Mononuclear cell (primary cell): ENCODE results near the gene SLC6A12. TPM values are rescaled to one million over a fixed set of nuclear protein-coding genes. Genes with fewer than 3 reads are reported as not detected.

Experiments used
- H3K27me3 ChIP-seq: 2 replicates; pipeline ENCODE4 v1.6.0; 2011; ENCODE audit warnings: low read length, control low read depth; ENCODE audit not compliant: insufficient read depth
- H3K4me1 ChIP-seq: 2 replicates; pipeline ENCODE4 v1.5.1; 2011; ENCODE audit warnings: mild to moderate bottlenecking, low read length, control low read depth; ENCODE audit not compliant: insufficient read depth
- H3K4me3 ChIP-seq: 2 replicates; pipeline ENCODE4 v1.5.1; 2011; ENCODE audit warnings: mild to moderate bottlenecking, low read length, moderate library complexity
- H3K9me3 ChIP-seq: 2 replicates; pipeline ENCODE4 v1.5.1; 2011; ENCODE audit warnings: low read depth, mild to moderate bottlenecking, control low read depth, low read length
- total RNA-seq: library from RNA; depleted of rRNA; stranded (reverse); fragments of >200 nt; gene quantifications from one replicate; pipeline ENCODE4 v1.2.3, GENCODE V29; 2012

Gene SLC6A12
- total RNA-seq, 1 donor = 0.73 TPM

- Histone ChIP-seq H3K27me3 (no peaks in the 10 kb centered on the region), H3K4me3 (peak overlapping the region; percentile 30), H3K4me1 (peaks cover 39% of the 10 kb centered on the region), H3K9me3 (no peaks in the 10 kb centered on the region)
These were observed 427 bp downstream of the SLC6A12 start for GRCh38 chr12:213527-213932.

DNA sequence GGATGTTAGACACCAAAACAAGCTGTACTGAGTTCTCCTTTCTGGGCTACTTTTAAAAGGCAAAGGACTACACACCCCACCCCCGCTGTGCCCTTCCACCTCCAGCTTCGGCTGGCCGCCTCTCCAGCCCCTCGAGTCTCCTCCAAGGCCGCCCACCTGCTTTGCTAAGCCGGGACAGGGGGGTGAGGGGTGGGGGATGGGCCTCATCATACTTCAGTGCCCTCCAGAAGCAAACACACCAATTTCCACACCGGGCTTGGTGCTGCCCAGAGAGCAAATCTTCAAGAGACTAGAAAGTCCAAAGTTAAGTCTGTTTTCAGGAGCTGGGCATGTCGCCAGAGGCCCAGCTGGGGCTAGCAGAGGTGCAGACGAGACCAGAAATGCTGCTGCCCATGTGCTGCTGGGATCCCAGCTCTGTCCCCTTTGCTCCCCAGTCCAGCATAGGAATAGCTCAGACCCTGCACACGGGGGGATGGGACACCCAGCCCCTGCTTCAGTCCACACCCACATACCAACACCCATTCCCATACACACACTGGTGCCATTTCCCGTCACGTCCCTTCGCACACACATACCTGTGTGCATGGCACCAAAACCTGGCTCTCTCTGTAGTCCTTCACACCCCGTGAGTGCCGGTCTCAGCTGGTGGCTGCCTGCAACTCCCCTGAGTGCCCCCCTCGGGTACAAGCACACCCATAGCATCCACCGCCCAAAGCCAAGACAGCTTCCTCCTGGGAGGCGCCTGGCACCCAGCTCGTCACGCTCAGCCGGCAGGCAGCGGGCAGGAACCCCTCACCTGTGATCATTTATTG lies 1.0 kb downstream of the SLC6A12 start:
- peak overlapping the region; percentile 30 for H3K4me3 ChIP-seq
- peaks cover 39% of the 10 kb centered on the region for H3K4me1 ChIP-seq
- no peaks in the 10 kb centered on the region for H3K27me3 ChIP-seq
- H3K9me3 ChIP-seq = no peaks in the 10 kb centered on the region

DNA sequence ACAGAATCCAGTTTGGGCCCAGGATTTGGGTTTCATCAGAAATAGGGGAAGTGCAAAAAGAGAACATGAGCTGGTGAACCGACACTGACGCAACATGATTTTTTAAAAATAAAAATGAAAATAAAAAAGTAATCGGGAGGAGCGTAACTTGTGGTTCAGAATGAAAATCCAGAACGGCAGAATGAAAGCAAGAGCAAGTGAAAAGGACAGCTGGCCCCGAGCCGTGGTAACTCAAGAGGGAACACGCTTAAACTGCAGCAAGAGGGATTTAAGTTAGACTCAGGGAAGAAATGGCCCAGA lies 1.6 kb downstream of the SLC6A12 start:
- H3K4me3 ChIP-seq = peak overlapping the region; percentile 30
- H3K27me3 ChIP-seq = no peaks in the 10 kb centered on the region
- peaks cover 39% of the 10 kb centered on the region for H3K4me1 ChIP-seq
- no peaks in the 10 kb centered on the region for H3K9me3 ChIP-seq

GRCh38 chr12:211639-212414 lies 2.1 kb downstream of the SLC6A12 start:
- H3K27me3 ChIP-seq = no peaks in the 10 kb centered on the region
- H3K4me3 ChIP-seq = no peak overlapping the region
- H3K9me3 ChIP-seq = no peaks in the 10 kb centered on the region
- peaks cover 39% of the 10 kb centered on the region for H3K4me1 ChIP-seq

- H3K27me3 ChIP-seq = no peaks in the 10 kb centered on the region
- H3K9me3 ChIP-seq = no peaks in the 10 kb centered on the region
- no peak overlapping the region for H3K4me3 ChIP-seq
- peaks cover 39% of the 10 kb centered on the region for H3K4me1 ChIP-seq
These were observed 2.9 kb downstream of the SLC6A12 start for GRCh38 chr12:211142-211465.

GRCh38 chr12:210277-211141 lies 3.4 kb downstream of the SLC6A12 start:
- H3K9me3 ChIP-seq = no peaks in the 10 kb centered on the region
- H3K4me3 ChIP-seq = no peak overlapping the region
- H3K4me1 ChIP-seq = peaks cover 39% of the 10 kb centered on the region
- H3K27me3 ChIP-seq = peaks cover 3% of the 10 kb centered on the region

DNA sequence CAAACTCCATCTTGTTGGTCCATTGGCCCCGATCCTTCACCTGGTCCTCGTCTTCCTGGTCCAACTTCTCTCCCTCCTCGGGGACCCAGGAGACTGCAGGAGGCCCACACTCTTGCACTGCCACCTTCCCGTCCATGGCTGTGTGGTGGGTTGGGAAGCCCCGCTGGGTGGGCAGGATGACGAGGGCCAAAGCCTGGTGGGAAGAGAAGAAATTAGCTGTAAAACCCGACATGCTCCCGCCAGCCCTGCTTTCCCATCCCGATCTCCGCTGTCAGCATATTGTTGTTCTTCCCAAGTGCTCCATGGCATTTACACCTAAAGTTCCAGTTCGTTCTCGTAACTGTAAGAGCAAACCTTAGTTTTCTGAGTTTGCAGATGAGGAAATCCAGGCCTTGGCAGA lies 4.1 kb downstream of the SLC6A12 start:
- H3K27me3 ChIP-seq = peaks cover 9% of the 10 kb centered on the region
- no peaks in the 10 kb centered on the region for H3K9me3 ChIP-seq
- H3K4me1 ChIP-seq = peaks cover 34% of the 10 kb centered on the region
- H3K4me3 ChIP-seq = no peak overlapping the region

DNA sequence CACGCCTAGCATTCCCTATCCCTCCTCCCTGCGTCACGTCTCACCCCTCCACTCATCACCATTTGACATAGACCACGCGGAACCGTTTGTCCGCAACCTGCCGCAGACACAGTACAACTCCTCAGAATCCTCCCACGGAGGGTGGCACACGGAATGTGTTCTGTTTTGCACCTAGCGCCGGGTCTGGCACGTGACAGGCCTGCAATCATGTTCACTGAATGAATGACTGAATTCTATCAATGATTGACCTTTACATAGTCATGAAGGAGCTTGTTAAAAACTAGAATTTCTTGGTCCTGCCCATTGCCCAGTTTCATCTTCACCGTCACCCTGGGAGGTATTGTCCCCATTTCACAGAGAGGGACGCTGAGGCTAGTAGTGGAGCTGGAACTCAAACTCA lies 4.7 kb downstream of the SLC6A12 start:
- H3K4me1 ChIP-seq = peaks cover 28% of the 10 kb centered on the region
- H3K27me3 ChIP-seq = peaks cover 15% of the 10 kb centered on the region
- H3K4me3 ChIP-seq = no peak overlapping the region
- H3K9me3 ChIP-seq = no peaks in the 10 kb centered on the region

GRCh38 chr12:208813-209212 lies 5.1 kb downstream of the SLC6A12 start:
- H3K4me3 ChIP-seq = no peak overlapping the region
- H3K9me3 ChIP-seq = no peaks in the 10 kb centered on the region
- peaks cover 24% of the 10 kb centered on the region for H3K4me1 ChIP-seq
- H3K27me3 ChIP-seq = peaks cover 19% of the 10 kb centered on the region

GRCh38 chr12:207804-208203 lies 6.2 kb downstream of the SLC6A12 start:
- H3K9me3 ChIP-seq = no peaks in the 10 kb centered on the region
- no peak overlapping the region for H3K4me3 ChIP-seq
- H3K4me1 ChIP-seq = peaks cover 14% of the 10 kb centered on the region
- H3K27me3 ChIP-seq = peaks cover 23% of the 10 kb centered on the region

DNA sequence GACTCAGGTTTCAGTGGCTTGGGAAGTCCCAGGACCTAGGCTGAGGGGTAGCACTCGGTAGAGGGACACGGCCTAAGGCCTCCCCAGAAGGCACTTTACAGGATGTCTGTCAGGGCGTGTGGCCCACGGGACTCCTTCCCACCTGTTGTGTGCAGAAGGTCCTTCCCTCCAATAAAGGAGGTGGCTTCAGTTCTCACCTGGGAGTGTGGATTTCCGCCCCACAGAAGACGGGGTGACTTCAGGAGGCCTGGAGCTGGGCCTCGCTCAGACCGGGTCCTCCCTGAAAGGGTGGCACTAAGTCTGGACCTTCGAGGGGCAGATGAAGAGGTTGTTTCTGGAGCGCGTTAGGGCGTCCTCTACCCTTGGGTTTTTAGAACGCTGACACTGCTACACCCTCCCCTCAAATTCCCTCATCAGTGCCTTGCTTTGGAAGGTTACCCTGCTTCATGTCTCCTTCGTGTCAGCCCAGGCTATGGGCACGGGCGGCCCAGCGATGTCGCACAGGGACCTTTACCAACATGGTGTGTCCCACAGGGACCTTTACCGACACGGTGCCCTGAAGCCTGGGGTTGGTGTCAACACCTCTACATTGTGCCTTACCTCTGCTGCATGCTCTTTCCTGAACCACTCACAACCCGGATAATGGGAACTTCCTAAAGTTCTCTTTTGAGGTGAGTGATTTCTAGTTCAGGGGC lies 7.1 kb downstream of the SLC6A12 start:
- no peaks in the 10 kb centered on the region for H3K9me3 ChIP-seq
- H3K4me1 ChIP-seq = peaks cover 6% of the 10 kb centered on the region
- H3K27me3 ChIP-seq = peaks cover 30% of the 10 kb centered on the region
- no peak overlapping the region for H3K4me3 ChIP-seq

GRCh38 chr12:205026-205425 lies 8.9 kb downstream of the SLC6A12 start:
- Histone ChIP-seq H3K9me3 (no peaks in the 10 kb centered on the region), H3K27me3 (peaks cover 30% of the 10 kb centered on the region), H3K4me3 (no peak overlapping the region), H3K4me1 (no peaks in the 10 kb centered on the region)

DNA sequence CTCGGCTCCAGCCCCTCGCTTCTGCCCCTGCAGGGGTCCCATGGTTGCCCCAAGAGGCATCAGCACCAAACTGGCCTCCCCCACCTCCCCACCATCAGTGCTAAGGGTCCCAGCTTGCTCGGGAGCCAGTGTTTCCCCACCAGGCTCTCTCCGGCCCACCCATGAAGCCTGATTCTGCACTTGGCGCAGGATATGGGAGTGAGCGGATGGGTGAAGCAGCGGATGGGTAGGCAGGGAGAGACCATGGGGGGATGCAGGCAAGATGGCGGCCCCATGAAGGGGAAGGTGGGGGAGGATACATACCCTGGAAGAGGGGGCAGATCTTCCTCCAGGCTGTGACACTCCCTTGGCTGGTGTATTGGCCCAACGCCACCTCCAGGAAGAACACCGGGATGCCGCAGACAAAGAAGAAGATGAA lies 9.7 kb downstream of the SLC6A12 start:
- no peaks in the 10 kb centered on the region for H3K9me3 ChIP-seq
- H3K4me3 ChIP-seq = no peak overlapping the region
- no peaks in the 10 kb centered on the region for H3K4me1 ChIP-seq
- H3K27me3 ChIP-seq = peaks cover 30% of the 10 kb centered on the region

GRCh38 chr12:203462-204260 lies 10.3 kb downstream of the SLC6A12 start:
- no peaks in the 10 kb centered on the region for H3K9me3 ChIP-seq
- H3K4me3 ChIP-seq = no peak overlapping the region
- H3K27me3 ChIP-seq = peaks cover 30% of the 10 kb centered on the region
- no peaks in the 10 kb centered on the region for H3K4me1 ChIP-seq
